Keratinocyte (primary cell): Measurements from ENCODE around the gene MAL.

Experiments
- EZH2 ChIP-seq: IDR thresholded peaks from one replicate; pipeline ENCODE4 v1.6.1; 2012; ENCODE audit warnings: inconsistent platforms, mild to moderate bottlenecking, low read length, moderate library complexity
- TF ChIP-seq, protein P1 (sequence below), 3 experiments: IDR thresholded peaks in 1 of 3; conservative IDR thresholded peaks in 1 of 3; optimal IDR thresholded peaks in 1 of 3; 2 replicates in 2 of 3; 3 replicates in 1 of 3; pipeline versions ENCODE3 to v1.5.1; 2011; ENCODE audit warnings: low read length in 3 of 3, mild to moderate bottlenecking in 3 of 3, moderate library complexity in 2 of 3, control low read depth in 1 of 3, inconsistent platforms in 1 of 3; ENCODE audit not compliant: insufficient read depth in 2 of 3; ENCODE audit errors: extremely low read depth in 1 of 3

DNA sequence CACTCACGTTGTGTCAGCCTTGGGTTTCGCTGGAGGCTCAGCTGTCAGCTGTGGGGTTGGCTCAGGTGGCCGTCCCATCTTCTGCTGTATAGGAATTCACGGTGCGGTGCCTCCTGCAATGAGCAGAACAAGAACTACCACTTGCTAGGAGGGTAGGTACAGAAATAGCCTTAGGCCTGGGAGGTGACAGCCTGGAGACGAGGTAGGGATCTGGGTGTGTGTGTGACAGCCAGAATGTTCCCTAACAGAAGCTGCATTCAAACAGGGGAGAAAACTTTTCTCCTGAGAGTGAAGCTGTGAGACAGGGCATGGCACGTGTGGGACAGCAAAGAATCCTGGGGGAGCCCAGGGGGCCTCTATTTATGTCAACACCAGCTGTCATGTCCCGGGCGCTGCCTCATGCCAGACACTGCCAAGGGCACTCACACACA, 8.4 kb upstream of the MAL start:
- TF ChIP-seq, protein P1, sequence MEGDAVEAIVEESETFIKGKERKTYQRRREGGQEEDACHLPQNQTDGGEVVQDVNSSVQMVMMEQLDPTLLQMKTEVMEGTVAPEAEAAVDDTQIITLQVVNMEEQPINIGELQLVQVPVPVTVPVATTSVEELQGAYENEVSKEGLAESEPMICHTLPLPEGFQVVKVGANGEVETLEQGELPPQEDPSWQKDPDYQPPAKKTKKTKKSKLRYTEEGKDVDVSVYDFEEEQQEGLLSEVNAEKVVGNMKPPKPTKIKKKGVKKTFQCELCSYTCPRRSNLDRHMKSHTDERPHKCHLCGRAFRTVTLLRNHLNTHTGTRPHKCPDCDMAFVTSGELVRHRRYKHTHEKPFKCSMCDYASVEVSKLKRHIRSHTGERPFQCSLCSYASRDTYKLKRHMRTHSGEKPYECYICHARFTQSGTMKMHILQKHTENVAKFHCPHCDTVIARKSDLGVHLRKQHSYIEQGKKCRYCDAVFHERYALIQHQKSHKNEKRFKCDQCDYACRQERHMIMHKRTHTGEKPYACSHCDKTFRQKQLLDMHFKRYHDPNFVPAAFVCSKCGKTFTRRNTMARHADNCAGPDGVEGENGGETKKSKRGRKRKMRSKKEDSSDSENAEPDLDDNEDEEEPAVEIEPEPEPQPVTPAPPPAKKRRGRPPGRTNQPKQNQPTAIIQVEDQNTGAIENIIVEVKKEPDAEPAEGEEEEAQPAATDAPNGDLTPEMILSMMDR (optimal IDR thresholded peaks at IDR 0.05 in 1 of 3, IDR thresholded peaks at IDR 0.05 in 1 of 3, conservative IDR thresholded peaks at IDR 0.05 in 1 of 3; ENCODE audit: extremely low read depth in 1 of 3, insufficient read depth in 2 of 3, low read length in 3 of 3), result no peak
- TF ChIP-seq EZH2, result no peak
